Measurements from ENCODE around the gene WBP4.
"Not testable (repeated sequence)": the region's sequence is repeated elsewhere in the genome, so short reads cannot be mapped to it uniquely, and the experiment has no call there.

Gene WBP4

GRCh38 chr13:41085961-41086585 lies 24.8 kb downstream of the WBP4 start:
- DNase-seq = peak; percentile 29

GRCh38 chr13:41095681-41096080 lies 34.4 kb downstream of the WBP4 start:
- DNase-seq = not testable (repeated sequence)

- no peak for DNase-seq
Measured at GRCh38 chr13:41098761-41099160, 37.5 kb downstream of the WBP4 start.

- DNase-seq = no peak
Measured at GRCh38 chr13:41099986-41100385, 38.7 kb downstream of the WBP4 start.

- peak; percentile 79 for DNase-seq
Measured at GRCh38 chr13:41107104-41107571, 45.8 kb downstream of the WBP4 start.

GRCh38 chr13:41107584-41108014 lies 46.3 kb downstream of the WBP4 start:
- no peak for DNase-seq

- DNase-seq = no peak
Measured at GRCh38 chr13:41111454-41111853, 50.1 kb downstream of the WBP4 start.

- DNase-seq = no peak
Measured at GRCh38 chr13:41117869-41118268, 56.6 kb downstream of the WBP4 start.

- no peak for DNase-seq
Measured at GRCh38 chr13:41122838-41123237, 61.5 kb downstream of the WBP4 start.

GRCh38 chr13:41127701-41128100 lies 66.4 kb downstream of the WBP4 start:
- DNase-seq = no peak

- peak; percentile 17 for DNase-seq
Measured at GRCh38 chr13:41130356-41130755, 69.0 kb downstream of the WBP4 start.

GRCh38 chr13:41131189-41131588 lies 69.9 kb downstream of the WBP4 start:
- DNase-seq = not testable (repeated sequence)

- DNase-seq = peak; percentile 43
Measured at GRCh38 chr13:41131660-41132511, 70.6 kb downstream of the WBP4 start.

GRCh38 chr13:41132512-41133152 lies 71.3 kb downstream of the WBP4 start, which contains the start of gene KBTBD6:
Gene KBTBD6, minus strand, starts transcription at chr13:41132802. Its CDS starts 291 bp downstream, at chr13:41132511.
- DNase-seq = peak; percentile 99

Measured in NCI-H82 (cell line).